Astrocyte (in vitro differentiated cells and primary cell): ENCODE data around the gene SIRPB2. TPM values are rescaled to one million over a fixed set of nuclear protein-coding genes. Genes with fewer than 3 reads are reported as not detected.

ENCODE experiments used
- DNase-seq: peaks from one replicate; pipeline ENCODE4 v3.0.0-alpha.2; 2010; ENCODE audit warnings: low read depth
- FAIRE-seq: peaks from 2 replicates; lab custom pipeline; 2011; peaks lifted over from hg19 to GRCh38; lab: Jason Lieb, UNC
- H2AFZ ChIP-seq: 2 replicates; pipeline ENCODE4 v1.6.0; 2012; ENCODE audit warnings: low read depth, low read length, inconsistent platforms
- H3K27ac ChIP-seq: 2 replicates; pipeline ENCODE4 v1.5.1; 2011; ENCODE audit warnings: low read depth, low read length, inconsistent platforms
- H3K27me3 ChIP-seq: 2 replicates; pipeline ENCODE4 v1.6.0; 2011; ENCODE audit warnings: low read length, inconsistent platforms; ENCODE audit not compliant: insufficient read depth
- H3K36me3 ChIP-seq: 2 replicates; pipeline ENCODE4 v1.5.1; 2011; ENCODE audit warnings: low read length, inconsistent platforms; ENCODE audit not compliant: insufficient read depth
- H3K4me1 ChIP-seq: 2 replicates; pipeline ENCODE4 v1.5.1; 2011; ENCODE audit warnings: low read length, inconsistent platforms; ENCODE audit not compliant: insufficient read depth
- H3K4me2 ChIP-seq: 2 replicates; pipeline ENCODE4 v1.6.0; 2012; ENCODE audit warnings: low read length, inconsistent platforms
- H3K4me3 ChIP-seq: 2 replicates; pipeline ENCODE4 v1.5.1; 2011; ENCODE audit warnings: low read depth, mild to moderate bottlenecking, low read length, inconsistent platforms; ENCODE audit not compliant: insufficient read depth
- H3K79me2 ChIP-seq: 2 replicates; pipeline ENCODE4 v1.6.0; 2012; ENCODE audit warnings: mild to moderate bottlenecking, low read length, inconsistent platforms; ENCODE audit not compliant: insufficient read depth
- H3K9ac ChIP-seq: 2 replicates; pipeline ENCODE4 v1.6.0; 2012; ENCODE audit warnings: mild to moderate bottlenecking, low read length, inconsistent platforms
- H3K9me3 ChIP-seq: 2 replicates; pipeline ENCODE4 v1.5.1; 2012; ENCODE audit warnings: low read depth, mild to moderate bottlenecking, low read length, inconsistent platforms; ENCODE audit not compliant: insufficient read depth
- H4K20me1 ChIP-seq: 2 replicates; pipeline ENCODE4 v1.6.0; 2012; ENCODE audit warnings: low read length, inconsistent platforms; ENCODE audit not compliant: insufficient read depth
- H3K27ac Mint-ChIP-seq: one replicate; pipeline ENCODE4 v1.8.0; 2021; ENCODE audit warnings: mild to moderate bottlenecking, mixed read lengths; ENCODE audit not compliant: unreplicated experiment
- H3K27me3 Mint-ChIP-seq: one replicate; pipeline ENCODE4 v1.8.0; 2021; ENCODE audit warnings: low read depth, mixed read lengths; ENCODE audit not compliant: unreplicated experiment
- H3K36me3 Mint-ChIP-seq: one replicate; pipeline ENCODE4 v1.8.0; 2021; ENCODE audit warnings: low read depth, mixed read lengths; ENCODE audit not compliant: unreplicated experiment
- H3K4me1 Mint-ChIP-seq: one replicate; pipeline ENCODE4 v1.8.0; 2021; ENCODE audit warnings: low read depth, mixed read lengths; ENCODE audit not compliant: unreplicated experiment
- H3K4me3 Mint-ChIP-seq: one replicate; pipeline ENCODE4 v1.8.0; 2021; ENCODE audit warnings: mild to moderate bottlenecking, moderate library complexity, mixed read lengths; ENCODE audit not compliant: unreplicated experiment
- H3K9me3 Mint-ChIP-seq: one replicate; pipeline ENCODE4 v1.8.0; 2021; ENCODE audit warnings: mild to moderate bottlenecking, mixed read lengths; ENCODE audit not compliant: unreplicated experiment
- EZH2 ChIP-seq: IDR thresholded peaks from 2 replicates; pipeline ENCODE4 v1.6.1; 2012; ENCODE audit warnings: mild to moderate bottlenecking, low read length, inconsistent platforms; ENCODE audit not compliant: insufficient read depth
- total RNA-seq: library from RNA; stranded (reverse); gene quantifications from 2 replicates; pipeline ENCODE4 v1.2.1, GENCODE V29; 2021
- TF ChIP-seq, protein P1 (sequence below): IDR thresholded peaks from 2 replicates; pipeline ENCODE4 v1.5.1; 2011; ENCODE audit warnings: low read depth, mild to moderate bottlenecking, inconsistent platforms, low read length, moderate library complexity; ENCODE audit not compliant: insufficient read depth

The SIRPB2 gene
- total RNA-seq, 1 donor from 2014 or later, result not detected

DNA sequence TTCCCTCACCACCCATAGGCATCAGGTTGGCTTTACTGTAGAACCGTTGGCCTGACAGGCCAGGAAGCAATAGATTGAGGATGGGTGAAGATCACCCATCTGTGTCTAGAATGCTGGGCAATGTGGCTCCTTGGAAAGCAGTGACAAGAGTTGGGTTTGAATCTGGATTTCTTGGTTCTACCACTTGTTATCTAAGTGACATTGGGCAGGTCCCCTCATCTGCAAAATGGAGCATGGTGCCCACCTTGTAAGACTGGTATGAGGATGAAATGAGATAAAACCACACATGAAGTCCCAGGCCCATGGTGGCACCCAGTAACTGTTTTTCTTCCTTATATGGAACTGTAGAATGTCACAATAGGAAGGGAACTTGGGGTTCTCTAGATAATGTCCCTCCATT, 22.6 kb upstream of the SIRPB2 start:
- Histone ChIP-seq H3K79me2 (no peaks in the 10 kb centered on the region), H3K36me3 (no peaks in the 10 kb centered on the region), H3K27me3 (peaks cover 12% of the 10 kb centered on the region), H3K4me2 (no peak overlapping the region), H4K20me1 (no peaks in the 10 kb centered on the region), H3K9me3 (no peaks in the 10 kb centered on the region), H2AFZ (no peak overlapping the region), H3K4me3 (no peak overlapping the region), H3K9ac (no peak overlapping the region), H3K4me1 (no peaks in the 10 kb centered on the region), H3K27ac (no peak overlapping the region)
- Mint-ChIP-seq H3K27me3 (peaks cover 17% of the 10 kb centered on the region), H3K4me1 (no peaks in the 10 kb centered on the region), H3K27ac (no peak overlapping the region), H3K4me3 (no peak overlapping the region), H3K36me3 (no peaks in the 10 kb centered on the region), H3K9me3 (peaks cover 7% of the 10 kb centered on the region)
- DNase-seq (no peak), FAIRE-seq (no peak)
- no peak for TF ChIP-seq EZH2
- TF ChIP-seq, protein P1, sequence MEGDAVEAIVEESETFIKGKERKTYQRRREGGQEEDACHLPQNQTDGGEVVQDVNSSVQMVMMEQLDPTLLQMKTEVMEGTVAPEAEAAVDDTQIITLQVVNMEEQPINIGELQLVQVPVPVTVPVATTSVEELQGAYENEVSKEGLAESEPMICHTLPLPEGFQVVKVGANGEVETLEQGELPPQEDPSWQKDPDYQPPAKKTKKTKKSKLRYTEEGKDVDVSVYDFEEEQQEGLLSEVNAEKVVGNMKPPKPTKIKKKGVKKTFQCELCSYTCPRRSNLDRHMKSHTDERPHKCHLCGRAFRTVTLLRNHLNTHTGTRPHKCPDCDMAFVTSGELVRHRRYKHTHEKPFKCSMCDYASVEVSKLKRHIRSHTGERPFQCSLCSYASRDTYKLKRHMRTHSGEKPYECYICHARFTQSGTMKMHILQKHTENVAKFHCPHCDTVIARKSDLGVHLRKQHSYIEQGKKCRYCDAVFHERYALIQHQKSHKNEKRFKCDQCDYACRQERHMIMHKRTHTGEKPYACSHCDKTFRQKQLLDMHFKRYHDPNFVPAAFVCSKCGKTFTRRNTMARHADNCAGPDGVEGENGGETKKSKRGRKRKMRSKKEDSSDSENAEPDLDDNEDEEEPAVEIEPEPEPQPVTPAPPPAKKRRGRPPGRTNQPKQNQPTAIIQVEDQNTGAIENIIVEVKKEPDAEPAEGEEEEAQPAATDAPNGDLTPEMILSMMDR, result no peak

DNA sequence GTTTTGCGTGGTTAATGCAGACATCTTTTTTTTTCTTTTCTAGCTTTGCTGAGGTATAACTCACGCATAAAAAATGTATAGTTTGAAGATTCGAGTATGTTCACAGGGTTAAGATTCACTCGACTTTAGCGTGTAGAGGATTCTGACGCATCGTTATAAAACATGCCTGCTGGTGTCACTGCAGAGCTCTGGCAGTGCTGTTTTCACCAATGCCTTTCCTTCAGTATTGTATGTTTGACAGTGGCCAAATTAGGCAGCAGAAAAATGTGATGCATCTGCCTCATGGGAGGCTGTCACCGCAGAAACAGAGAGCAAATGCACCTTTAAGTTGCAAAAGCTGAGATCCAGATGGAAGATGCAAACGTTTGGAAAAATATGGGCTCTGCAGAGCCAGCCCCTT, 18.0 kb upstream of the SIRPB2 start:
- H3K27ac ChIP-seq, result no peak overlapping the region
- no peak overlapping the region for H3K4me3 ChIP-seq
- DNase-seq (peak; percentile 8), FAIRE-seq (peak; percentile 66)
- H3K4me2 ChIP-seq, result no peak overlapping the region
- H4K20me1 ChIP-seq, result no peaks in the 10 kb centered on the region
- H3K9me3 ChIP-seq, result no peaks in the 10 kb centered on the region
- Mint-ChIP-seq H3K4me3 (no peak overlapping the region), H3K4me1 (no peaks in the 10 kb centered on the region), H3K27ac (no peak overlapping the region), H3K9me3 (peaks cover 6% of the 10 kb centered on the region), H3K27me3 (peaks cover 22% of the 10 kb centered on the region), H3K36me3 (no peaks in the 10 kb centered on the region)
- no peaks in the 10 kb centered on the region for H3K4me1 ChIP-seq
- no peak overlapping the region for H2AFZ ChIP-seq
- no peak for TF ChIP-seq EZH2
- TF ChIP-seq, protein P1, result peak; percentile 9
- H3K36me3 ChIP-seq, result no peaks in the 10 kb centered on the region
- H3K27me3 ChIP-seq, result peaks cover 15% of the 10 kb centered on the region
- H3K79me2 ChIP-seq, result no peaks in the 10 kb centered on the region
- H3K9ac ChIP-seq, result no peak overlapping the region

DNA sequence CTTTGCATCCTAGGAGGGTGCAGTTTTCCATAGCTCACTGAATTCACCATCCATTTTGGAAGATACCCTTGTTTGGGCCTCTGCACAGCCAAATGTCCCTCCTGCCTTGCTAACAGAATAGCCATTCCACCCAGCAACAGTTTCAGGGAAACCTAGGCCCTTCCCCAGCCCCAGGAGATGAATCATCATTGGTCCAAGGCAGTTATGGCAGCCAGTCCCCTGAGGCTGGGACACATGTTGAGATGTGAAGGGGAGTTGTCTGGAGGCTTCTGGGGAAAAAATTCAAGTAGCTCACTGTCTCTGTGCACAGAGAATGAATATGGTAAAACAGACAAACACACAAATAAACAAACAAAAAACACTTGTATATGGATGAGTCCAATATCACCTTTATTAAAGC, 17.4 kb upstream of the SIRPB2 start:
- no peaks in the 10 kb centered on the region for H3K79me2 ChIP-seq
- Mint-ChIP-seq H3K27ac (no peak overlapping the region), H3K36me3 (no peaks in the 10 kb centered on the region), H3K4me1 (no peaks in the 10 kb centered on the region), H3K9me3 (peaks cover 4% of the 10 kb centered on the region), H3K4me3 (no peak overlapping the region), H3K27me3 (peaks cover 22% of the 10 kb centered on the region)
- TF ChIP-seq EZH2, result no peak
- TF ChIP-seq, protein P1, result no peak
- peaks cover 15% of the 10 kb centered on the region for H3K27me3 ChIP-seq
- no peaks in the 10 kb centered on the region for H3K9me3 ChIP-seq
- no peaks in the 10 kb centered on the region for H3K36me3 ChIP-seq
- no peak overlapping the region for H2AFZ ChIP-seq
- no peaks in the 10 kb centered on the region for H4K20me1 ChIP-seq
- H3K27ac ChIP-seq, result no peak overlapping the region
- H3K4me2 ChIP-seq, result no peak overlapping the region
- FAIRE-seq (no peak), DNase-seq (no peak)
- H3K9ac ChIP-seq, result no peak overlapping the region
- H3K4me1 ChIP-seq, result no peaks in the 10 kb centered on the region
- no peak overlapping the region for H3K4me3 ChIP-seq
